Measurements from ENCODE around the gene ARF3. TPM values are rescaled to one million over a fixed set of nuclear protein-coding genes. Genes with fewer than 3 reads are reported as not detected.
A peak's percentile ranks its signal among the peaks of the same experiment; 100 is the strongest.

ARF3 gene
- total and polyA plus RNA-seq, 4 donors, result 37.9 to 194 (median 111) TPM

DNA sequence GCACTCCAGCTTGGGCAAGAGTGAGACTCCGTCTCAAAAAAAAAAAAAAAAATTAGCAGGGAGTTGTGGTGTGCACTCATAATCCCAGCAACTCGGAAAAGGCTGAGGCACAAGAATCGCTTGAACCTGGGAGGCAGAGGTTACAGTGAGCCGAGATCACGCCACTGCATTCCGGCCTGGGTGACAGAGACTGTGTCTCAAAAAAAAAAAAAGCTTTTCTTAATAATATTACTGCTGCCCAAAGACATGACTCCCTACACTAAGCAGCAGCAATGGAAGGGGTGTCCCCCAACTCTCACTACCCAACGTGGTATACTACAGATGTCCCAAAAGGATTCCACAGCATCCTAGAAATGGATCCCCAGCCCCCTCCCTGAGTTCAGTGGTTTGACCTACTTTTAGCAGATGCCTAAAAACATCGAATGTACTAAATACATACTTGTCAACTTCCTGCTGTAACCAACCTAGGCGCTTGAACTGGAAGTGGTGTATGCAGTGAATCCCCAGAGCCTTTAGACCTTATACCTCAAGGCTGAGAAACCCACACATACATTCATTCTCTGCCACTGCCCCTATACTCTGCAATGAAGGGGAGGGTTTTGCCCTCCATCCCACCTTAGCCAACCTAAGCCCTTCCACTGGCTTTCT is 23.5 kb downstream of the ARF3 start:
- WGBS, 2 donors, result 83 to 90% methylated on average over 9 of the region's 9 CpGs
- H3K27ac ChIP-seq (ENCODE audit: low read depth in 1 of 2, low read length in 1 of 2), result peak overlapping the region in 1 of 2 donors; percentile 2
- ATAC-seq (ENCODE audit: insufficient read depth, low FRiP score), result no peak

DNA sequence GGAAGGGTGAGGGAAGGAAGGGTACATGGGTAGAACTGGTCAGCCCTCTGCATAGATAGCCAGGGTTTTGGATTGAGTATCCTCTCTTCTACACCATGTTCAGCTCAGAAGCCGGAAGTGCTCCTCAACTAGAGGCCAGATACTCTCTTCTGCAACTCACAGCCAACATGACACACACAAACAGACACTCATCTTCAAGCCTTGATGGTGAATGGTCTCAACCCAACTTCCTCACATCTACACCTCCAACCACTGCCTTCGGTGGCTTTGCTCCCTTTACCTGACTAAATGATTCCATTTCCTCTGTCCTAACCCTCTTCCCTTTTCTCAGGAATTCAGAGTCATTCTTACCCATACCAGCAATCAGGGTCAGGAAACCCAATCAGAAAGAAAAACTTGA is 24.4 kb downstream of the ARF3 start:
- Histone ChIP-seq H3K9me3 (ENCODE audit: control insufficient read depth in 4 of 4, insufficient read depth in 3 of 4, low read length in 3 of 4) (no peaks in the 10 kb centered on the region), H3K36me3 (ENCODE audit: control insufficient read depth in 4 of 4, insufficient read depth in 4 of 4, low read length in 4 of 4) (peaks cover 0 to 32% (median 27%) of the 10 kb centered on the region in 4 donors), H3K4me1 (ENCODE audit: control insufficient read depth in 5 of 5, insufficient read depth in 5 of 5, low read length in 5 of 5) (no peaks in the 10 kb centered on the region), H3K27me3 (ENCODE audit: control insufficient read depth in 3 of 3, insufficient read depth in 3 of 3, low read length in 2 of 3) (no peaks in the 10 kb centered on the region), H3K9ac (ENCODE audit: insufficient read depth in 1 of 2, low read length in 2 of 2) (no peak overlapping the region), H3K27ac (ENCODE audit: low read depth in 1 of 2, low read length in 1 of 2) (no peak overlapping the region), H3K4me3 (no peak overlapping the region)
- TF ChIP-seq CTCF (IDR thresholded peaks at IDR 0.05; ENCODE audit: control extremely low read depth, extremely low read depth), result no peak
- ATAC-seq (ENCODE audit: insufficient read depth, low FRiP score) (no peak), DNase-seq (no peak)
- 63 to 79% methylated on average over 2 of the region's 2 CpGs for WGBS, 2 donors

More for the DNA sequence above, 23.5 kb downstream of the ARF3 start:
- no peak overlapping the region for H3K4me3 ChIP-seq
- H3K9ac ChIP-seq (ENCODE audit: insufficient read depth in 1 of 2, low read length in 2 of 2), result no peak overlapping the region
- no peaks in the 10 kb centered on the region for H3K4me1 ChIP-seq (ENCODE audit: control insufficient read depth in 5 of 5, insufficient read depth in 5 of 5, low read length in 5 of 5)
- TF ChIP-seq CTCF (IDR thresholded peaks at IDR 0.05; ENCODE audit: control extremely low read depth, extremely low read depth), result no peak
- no peaks in the 10 kb centered on the region for H3K9me3 ChIP-seq (ENCODE audit: control insufficient read depth in 4 of 4, insufficient read depth in 3 of 4, low read length in 3 of 4)
- no peaks in the 10 kb centered on the region for H3K27me3 ChIP-seq (ENCODE audit: control insufficient read depth in 3 of 3, insufficient read depth in 3 of 3, low read length in 2 of 3)
- DNase-seq, result no peak
- peaks cover 0 to 39% (median 30%) of the 10 kb centered on the region in 4 donors for H3K36me3 ChIP-seq (ENCODE audit: control insufficient read depth in 4 of 4, insufficient read depth in 4 of 4, low read length in 4 of 4)

DNA sequence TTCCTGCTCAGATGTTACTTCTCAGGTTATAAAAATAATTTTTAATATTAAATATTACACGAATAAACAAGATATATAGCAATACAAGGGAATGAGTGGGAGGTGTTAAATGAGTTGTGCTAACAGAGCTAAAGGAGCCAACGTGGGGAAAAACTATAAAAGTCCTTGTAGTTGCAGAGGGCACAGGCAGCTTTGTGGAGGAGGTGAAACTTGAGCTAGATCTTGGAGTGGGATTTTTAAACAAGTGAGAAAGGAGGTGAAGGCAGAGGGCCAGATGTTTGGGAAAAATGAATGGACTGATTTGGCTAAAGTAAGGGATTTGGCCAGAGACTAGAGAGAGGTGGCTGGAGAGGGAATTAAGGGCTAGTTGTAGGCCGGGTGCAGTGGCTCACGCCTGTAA is 26.8 kb downstream of the ARF3 start:
- no peaks in the 10 kb centered on the region for H3K27me3 ChIP-seq (ENCODE audit: control insufficient read depth in 3 of 3, insufficient read depth in 3 of 3, low read length in 2 of 3)
- H3K4me1 ChIP-seq (ENCODE audit: control insufficient read depth in 5 of 5, insufficient read depth in 5 of 5, low read length in 5 of 5), result peaks cover 0 to 2% (median 0%) of the 10 kb centered on the region in 5 donors
- no peak overlapping the region for H3K27ac ChIP-seq (ENCODE audit: low read depth in 1 of 2, low read length in 1 of 2)
- H3K9me3 ChIP-seq (ENCODE audit: control insufficient read depth in 4 of 4, insufficient read depth in 3 of 4, low read length in 3 of 4), result no peaks in the 10 kb centered on the region
- TF ChIP-seq CTCF (IDR thresholded peaks at IDR 0.05; ENCODE audit: control extremely low read depth, extremely low read depth), result no peak
- ATAC-seq (ENCODE audit: insufficient read depth, low FRiP score) (no peak), DNase-seq (no peak)
- WGBS, 2 donors, result 88 to 94% methylated on average over 4 of the region's 4 CpGs
- H3K9ac ChIP-seq (ENCODE audit: insufficient read depth in 1 of 2, low read length in 2 of 2), result no peak overlapping the region
- no peak overlapping the region for H3K4me3 ChIP-seq
- H3K36me3 ChIP-seq (ENCODE audit: control insufficient read depth in 4 of 4, insufficient read depth in 4 of 4, low read length in 4 of 4), result peaks cover 0 to 22% (median 19%) of the 10 kb centered on the region in 4 donors

- no peak for TF ChIP-seq CTCF (IDR thresholded peaks at IDR 0.05; ENCODE audit: control extremely low read depth, extremely low read depth)
- Histone ChIP-seq H3K4me3 (no peak overlapping the region), H3K27ac (ENCODE audit: low read depth in 1 of 2, low read length in 1 of 2) (no peak overlapping the region), H3K36me3 (ENCODE audit: control insufficient read depth in 4 of 4, insufficient read depth in 4 of 4, low read length in 4 of 4) (peaks cover 0 to 19% (median 18%) of the 10 kb centered on the region in 4 donors), H3K9ac (ENCODE audit: insufficient read depth in 1 of 2, low read length in 2 of 2) (no peak overlapping the region), H3K27me3 (ENCODE audit: control insufficient read depth in 3 of 3, insufficient read depth in 3 of 3, low read length in 2 of 3) (no peaks in the 10 kb centered on the region), H3K9me3 (ENCODE audit: control insufficient read depth in 4 of 4, insufficient read depth in 3 of 4, low read length in 3 of 4) (no peaks in the 10 kb centered on the region), H3K4me1 (ENCODE audit: control insufficient read depth in 5 of 5, insufficient read depth in 5 of 5, low read length in 5 of 5) (peaks cover 0 to 2% (median 0%) of the 10 kb centered on the region in 5 donors)
- 92 to 97% methylated on average over 1 of the region's 1 CpG for whole genome bisulfite sequencing, 2 donors
- ATAC-seq (ENCODE audit: insufficient read depth, low FRiP score), result no peak
- DNase-seq, result no peak
Measured at GRCh38 chr12:48929551-48929950, 27.7 kb downstream of the ARF3 start.
